DMS53 treated with DMSO at 0.1 percent for 48 hours (cell line): ENCODE measurements around the gene ZNF106.

ENCODE experiments used
- DNase-seq: peaks from one replicate; lab custom pipeline; 2025; ENCODE audit not compliant: unreplicated experiment; lab: John Stamatoyannopoulos, UW

Gene ZNF106

GRCh38 chr15:42482701-42483100 is 8.2 kb downstream of the ZNF106 start:
- DNase-seq = no peak

- DNase-seq = no peak
Measured at GRCh38 chr15:42474827-42475226, 16.1 kb downstream of the ZNF106 start.

GRCh38 chr15:42471002-42471401 is 19.9 kb downstream of the ZNF106 start:
- DNase-seq = no peak

GRCh38 chr15:42465520-42466259 is 25.3 kb downstream of the ZNF106 start:
- DNase-seq = no peak

GRCh38 chr15:42461261-42461660 is 29.7 kb downstream of the ZNF106 start:
- no peak for DNase-seq

- no peak for DNase-seq
Measured at GRCh38 chr15:42457445-42458442, 33.2 kb downstream of the ZNF106 start.

GRCh38 chr15:42456971-42457370 is 34.0 kb downstream of the ZNF106 start:
- DNase-seq = no peak

GRCh38 chr15:42456531-42456930 is 34.4 kb downstream of the ZNF106 start:
- no peak for DNase-seq

GRCh38 chr15:42453826-42454225 is 37.1 kb downstream of the ZNF106 start:
- no peak for DNase-seq

GRCh38 chr15:42450425-42450790 is 40.5 kb downstream of the ZNF106 start:
- no peak for DNase-seq

GRCh38 chr15:42449770-42450424 is 41.0 kb downstream of the ZNF106 start:
- DNase-seq = no peak

- DNase-seq = no peak
Measured at GRCh38 chr15:42448281-42448680, 42.7 kb downstream of the ZNF106 start.

GRCh38 chr15:42447599-42447998 is 43.3 kb downstream of the ZNF106 start:
- DNase-seq = no peak

GRCh38 chr15:42445551-42445950 is 45.4 kb downstream of the ZNF106 start:
- no peak for DNase-seq

- DNase-seq = no peak
Measured at GRCh38 chr15:42444415-42445063, 46.4 kb downstream of the ZNF106 start.

- no peak for DNase-seq
Measured at GRCh38 chr15:42427429-42428223, 63.3 kb downstream of the ZNF106 start.

GRCh38 chr15:42421376-42421775 is 69.6 kb downstream of the ZNF106 start:
- no peak for DNase-seq

GRCh38 chr15:42419369-42419768 is 71.6 kb downstream of the ZNF106 start:
- no peak for DNase-seq

GRCh38 chr15:42413920-42414319 is 77.0 kb downstream of the ZNF106 start:
- DNase-seq = no peak

- DNase-seq = no peak
Measured at GRCh38 chr15:42411884-42412283, 79.1 kb downstream of the ZNF106 start.
